WTC11 (cell line): ENCODE results near the gene GPC5.

ENCODE experiments used
- ATF2 ChIP-seq: sonication (generic); formaldehyde crosslinking; IDR thresholded peaks from 2 replicates; pipeline ENCODE4 v1.8.1; 2022; ENCODE audit warnings: low read depth, missing genetic modification reagents, borderline replicate concordance
- ATF3 ChIP-seq: sonication (generic); formaldehyde crosslinking; conservative IDR thresholded peaks from 2 replicates; pipeline ENCODE4 v1.8.1; 2022; ENCODE audit warnings: mild to moderate bottlenecking, missing genetic modification reagents
- CTCF ChIP-seq: fragments of 200-600 bp; IDR thresholded peaks from 2 replicates; pipeline ENCODE4 v1.8.0; 2022; ENCODE audit warnings: antibody characterized with exemption
- E2F4 ChIP-seq: sonication (generic); formaldehyde crosslinking; IDR thresholded peaks from 2 replicates; pipeline ENCODE4 v1.8.1; 2022; ENCODE audit warnings: low read depth, mild to moderate bottlenecking, moderate library complexity, missing genetic modification reagents, borderline replicate concordance
- JUN ChIP-seq: sonication (generic); formaldehyde crosslinking; IDR thresholded peaks from 2 replicates; pipeline ENCODE4 v1.8.0; 2023; ENCODE audit warnings: mild to moderate bottlenecking, missing genetic modification reagents
- RELA ChIP-seq: sonication (generic); formaldehyde crosslinking; IDR thresholded peaks from 2 replicates; pipeline ENCODE4 v1.8.1; 2022; ENCODE audit warnings: missing genetic modification reagents, mild to moderate bottlenecking, borderline replicate concordance
- TCF7 ChIP-seq: sonication (generic); formaldehyde crosslinking; IDR thresholded peaks from 2 replicates; pipeline ENCODE4 v1.8.0; 2022; ENCODE audit warnings: mild to moderate bottlenecking, low read depth, missing genetic modification reagents, moderate library complexity
- USF2 ChIP-seq: sonication (generic); formaldehyde crosslinking; IDR thresholded peaks from 2 replicates; pipeline ENCODE4 v1.8.1; 2023; ENCODE audit warnings: mild to moderate bottlenecking, missing genetic modification reagents, moderate library complexity
- ZBTB21 ChIP-seq: sonication (generic); formaldehyde crosslinking; IDR thresholded peaks from 2 replicates; pipeline ENCODE4 v1.8.1; 2023; ENCODE audit warnings: mild to moderate bottlenecking, missing genetic modification reagents, borderline replicate concordance
- ZBTB43 ChIP-seq: sonication (generic); formaldehyde crosslinking; IDR thresholded peaks from 2 replicates; pipeline ENCODE4 v1.8.1; 2023; ENCODE audit warnings: mild to moderate bottlenecking, missing genetic modification reagents

GRCh38 chr13:91621963-91622362 lies 223.5 kb downstream of the GPC5 start:
- TF ChIP-seq RELA (CRISPR knock-in tag) (no peak), CTCF (no peak), ZBTB21 (CRISPR knock-in tag) (no peak), ZBTB43 (CRISPR knock-in tag) (no peak), TCF7 (CRISPR knock-in tag) (no peak), ATF2 (no peak), JUN (CRISPR knock-in tag) (no peak), USF2 (CRISPR knock-in tag) (no peak), E2F4 (CRISPR knock-in tag) (no peak), ATF3 (CRISPR knock-in tag) (no peak)
